ENCODE measurements around the gene MAMDC4.

DNA sequence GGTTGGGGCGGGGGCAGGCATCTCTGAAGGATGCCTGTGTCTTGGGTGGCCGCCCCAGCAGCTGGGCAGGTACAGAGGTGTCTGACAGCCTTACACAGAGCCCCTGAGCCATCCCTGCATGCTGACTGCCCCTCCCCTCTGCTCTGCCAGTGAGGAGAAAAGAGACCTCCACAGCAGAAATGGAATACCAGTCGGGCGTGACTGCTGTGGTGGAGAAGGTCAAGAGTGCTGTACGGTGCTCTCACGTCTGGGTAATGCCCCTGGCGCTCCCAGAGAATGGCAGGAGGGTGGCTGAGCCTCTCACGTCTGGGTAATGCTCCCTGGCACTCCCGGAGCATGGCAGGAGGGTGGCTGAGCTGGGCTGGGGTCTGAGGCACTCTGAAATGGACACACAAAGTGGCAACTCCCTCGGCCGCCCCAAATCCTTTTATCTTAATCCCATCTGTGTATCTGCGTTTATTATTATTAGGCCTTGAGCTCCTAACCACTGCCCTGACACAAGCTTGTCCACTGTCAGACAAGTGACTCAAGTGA, 46.9 kb upstream of the MAMDC4 start:
- TF ChIP-seq SRF (IDR thresholded peaks at IDR 0.05; ENCODE audit: low read depth, low read length), result no peak
- no peak for TF ChIP-seq ZNF333 (CRISPR knock-in tag; IDR thresholded peaks at IDR 0.05; ENCODE audit: borderline replicate concordance)
- TF ChIP-seq, protein P1, sequence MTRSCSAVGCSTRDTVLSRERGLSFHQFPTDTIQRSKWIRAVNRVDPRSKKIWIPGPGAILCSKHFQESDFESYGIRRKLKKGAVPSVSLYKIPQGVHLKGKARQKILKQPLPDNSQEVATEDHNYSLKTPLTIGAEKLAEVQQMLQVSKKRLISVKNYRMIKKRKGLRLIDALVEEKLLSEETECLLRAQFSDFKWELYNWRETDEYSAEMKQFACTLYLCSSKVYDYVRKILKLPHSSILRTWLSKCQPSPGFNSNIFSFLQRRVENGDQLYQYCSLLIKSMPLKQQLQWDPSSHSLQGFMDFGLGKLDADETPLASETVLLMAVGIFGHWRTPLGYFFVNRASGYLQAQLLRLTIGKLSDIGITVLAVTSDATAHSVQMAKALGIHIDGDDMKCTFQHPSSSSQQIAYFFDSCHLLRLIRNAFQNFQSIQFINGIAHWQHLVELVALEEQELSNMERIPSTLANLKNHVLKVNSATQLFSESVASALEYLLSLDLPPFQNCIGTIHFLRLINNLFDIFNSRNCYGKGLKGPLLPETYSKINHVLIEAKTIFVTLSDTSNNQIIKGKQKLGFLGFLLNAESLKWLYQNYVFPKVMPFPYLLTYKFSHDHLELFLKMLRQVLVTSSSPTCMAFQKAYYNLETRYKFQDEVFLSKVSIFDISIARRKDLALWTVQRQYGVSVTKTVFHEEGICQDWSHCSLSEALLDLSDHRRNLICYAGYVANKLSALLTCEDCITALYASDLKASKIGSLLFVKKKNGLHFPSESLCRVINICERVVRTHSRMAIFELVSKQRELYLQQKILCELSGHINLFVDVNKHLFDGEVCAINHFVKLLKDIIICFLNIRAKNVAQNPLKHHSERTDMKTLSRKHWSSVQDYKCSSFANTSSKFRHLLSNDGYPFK (CRISPR knock-in tag; IDR thresholded peaks at IDR 0.05; ENCODE audit: borderline replicate concordance), result no peak
- TF ChIP-seq, protein P2, sequence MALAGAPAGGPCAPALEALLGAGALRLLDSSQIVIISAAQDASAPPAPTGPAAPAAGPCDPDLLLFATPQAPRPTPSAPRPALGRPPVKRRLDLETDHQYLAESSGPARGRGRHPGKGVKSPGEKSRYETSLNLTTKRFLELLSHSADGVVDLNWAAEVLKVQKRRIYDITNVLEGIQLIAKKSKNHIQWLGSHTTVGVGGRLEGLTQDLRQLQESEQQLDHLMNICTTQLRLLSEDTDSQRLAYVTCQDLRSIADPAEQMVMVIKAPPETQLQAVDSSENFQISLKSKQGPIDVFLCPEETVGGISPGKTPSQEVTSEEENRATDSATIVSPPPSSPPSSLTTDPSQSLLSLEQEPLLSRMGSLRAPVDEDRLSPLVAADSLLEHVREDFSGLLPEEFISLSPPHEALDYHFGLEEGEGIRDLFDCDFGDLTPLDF (CRISPR knock-in tag; IDR thresholded peaks at IDR 0.05), result no peak
- no peak for TF ChIP-seq ETV6 (CRISPR knock-in tag; conservative IDR thresholded peaks at IDR 0.05)
- TF ChIP-seq SP1 (IDR thresholded peaks at IDR 0.05), result no peak
- no peak for TF ChIP-seq SP1 (CRISPR knock-in tag; IDR thresholded peaks at IDR 0.05)
- no peak for TF ChIP-seq BCL3 (CRISPR knock-in tag; IDR thresholded peaks at IDR 0.05)
- no peak for TF ChIP-seq CHD4 (IDR thresholded peaks at IDR 0.05; ENCODE audit: borderline replicate concordance, low read length)
- TF ChIP-seq, protein P3, sequence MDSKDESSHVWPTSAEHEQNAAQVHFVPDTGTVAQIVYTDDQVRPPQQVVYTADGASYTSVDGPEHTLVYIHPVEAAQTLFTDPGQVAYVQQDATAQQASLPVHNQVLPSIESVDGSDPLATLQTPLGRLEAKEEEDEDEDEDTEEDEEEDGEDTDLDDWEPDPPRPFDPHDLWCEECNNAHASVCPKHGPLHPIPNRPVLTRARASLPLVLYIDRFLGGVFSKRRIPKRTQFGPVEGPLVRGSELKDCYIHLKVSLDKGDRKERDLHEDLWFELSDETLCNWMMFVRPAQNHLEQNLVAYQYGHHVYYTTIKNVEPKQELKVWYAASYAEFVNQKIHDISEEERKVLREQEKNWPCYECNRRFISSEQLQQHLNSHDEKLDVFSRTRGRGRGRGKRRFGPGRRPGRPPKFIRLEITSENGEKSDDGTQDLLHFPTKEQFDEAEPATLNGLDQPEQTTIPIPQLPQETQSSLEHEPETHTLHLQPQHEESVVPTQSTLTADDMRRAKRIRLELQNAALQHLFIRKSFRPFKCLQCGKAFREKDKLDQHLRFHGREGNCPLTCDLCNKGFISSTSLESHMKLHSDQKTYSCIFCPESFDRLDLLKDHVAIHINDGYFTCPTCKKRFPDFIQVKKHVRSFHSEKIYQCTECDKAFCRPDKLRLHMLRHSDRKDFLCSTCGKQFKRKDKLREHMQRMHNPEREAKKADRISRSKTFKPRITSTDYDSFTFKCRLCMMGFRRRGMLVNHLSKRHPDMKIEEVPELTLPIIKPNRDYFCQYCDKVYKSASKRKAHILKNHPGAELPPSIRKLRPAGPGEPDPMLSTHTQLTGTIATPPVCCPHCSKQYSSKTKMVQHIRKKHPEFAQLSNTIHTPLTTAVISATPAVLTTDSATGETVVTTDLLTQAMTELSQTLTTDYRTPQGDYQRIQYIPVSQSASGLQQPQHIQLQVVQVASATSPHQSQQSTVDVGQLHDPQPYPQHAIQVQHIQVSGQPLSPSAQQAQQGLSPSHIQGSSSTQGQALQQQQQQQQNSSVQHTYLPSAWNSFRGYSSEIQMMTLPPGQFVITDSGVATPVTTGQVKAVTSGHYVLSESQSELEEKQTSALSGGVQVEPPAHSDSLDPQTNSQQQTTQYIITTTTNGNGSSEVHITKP (CRISPR knock-in tag; IDR thresholded peaks at IDR 0.05; ENCODE audit: low read depth), result no peak
- no peak for TF ChIP-seq HOXA9 (CRISPR knock-in tag; IDR thresholded peaks at IDR 0.05; ENCODE audit: borderline replicate concordance)
- TF ChIP-seq NONO (IDR thresholded peaks at IDR 0.05), result no peak
- no peak for TF ChIP-seq NONO (CRISPR knock-in tag; conservative IDR thresholded peaks at IDR 0.05)
- TF ChIP-seq, protein P4, sequence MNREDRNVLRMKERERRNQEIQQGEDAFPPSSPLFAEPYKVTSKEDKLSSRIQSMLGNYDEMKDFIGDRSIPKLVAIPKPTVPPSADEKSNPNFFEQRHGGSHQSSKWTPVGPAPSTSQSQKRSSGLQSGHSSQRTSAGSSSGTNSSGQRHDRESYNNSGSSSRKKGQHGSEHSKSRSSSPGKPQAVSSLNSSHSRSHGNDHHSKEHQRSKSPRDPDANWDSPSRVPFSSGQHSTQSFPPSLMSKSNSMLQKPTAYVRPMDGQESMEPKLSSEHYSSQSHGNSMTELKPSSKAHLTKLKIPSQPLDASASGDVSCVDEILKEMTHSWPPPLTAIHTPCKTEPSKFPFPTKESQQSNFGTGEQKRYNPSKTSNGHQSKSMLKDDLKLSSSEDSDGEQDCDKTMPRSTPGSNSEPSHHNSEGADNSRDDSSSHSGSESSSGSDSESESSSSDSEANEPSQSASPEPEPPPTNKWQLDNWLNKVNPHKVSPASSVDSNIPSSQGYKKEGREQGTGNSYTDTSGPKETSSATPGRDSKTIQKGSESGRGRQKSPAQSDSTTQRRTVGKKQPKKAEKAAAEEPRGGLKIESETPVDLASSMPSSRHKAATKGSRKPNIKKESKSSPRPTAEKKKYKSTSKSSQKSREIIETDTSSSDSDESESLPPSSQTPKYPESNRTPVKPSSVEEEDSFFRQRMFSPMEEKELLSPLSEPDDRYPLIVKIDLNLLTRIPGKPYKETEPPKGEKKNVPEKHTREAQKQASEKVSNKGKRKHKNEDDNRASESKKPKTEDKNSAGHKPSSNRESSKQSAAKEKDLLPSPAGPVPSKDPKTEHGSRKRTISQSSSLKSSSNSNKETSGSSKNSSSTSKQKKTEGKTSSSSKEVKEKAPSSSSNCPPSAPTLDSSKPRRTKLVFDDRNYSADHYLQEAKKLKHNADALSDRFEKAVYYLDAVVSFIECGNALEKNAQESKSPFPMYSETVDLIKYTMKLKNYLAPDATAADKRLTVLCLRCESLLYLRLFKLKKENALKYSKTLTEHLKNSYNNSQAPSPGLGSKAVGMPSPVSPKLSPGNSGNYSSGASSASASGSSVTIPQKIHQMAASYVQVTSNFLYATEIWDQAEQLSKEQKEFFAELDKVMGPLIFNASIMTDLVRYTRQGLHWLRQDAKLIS (CRISPR knock-in tag; IDR thresholded peaks at IDR 0.05), result no peak
- TF ChIP-seq NFIB (CRISPR knock-in tag; IDR thresholded peaks at IDR 0.05; ENCODE audit: borderline replicate concordance), result no peak
- no peak for TF ChIP-seq SUZ12 (IDR thresholded peaks at IDR 0.05; ENCODE audit: low read depth, low read length)
